ENCODE data around the gene UTS2B. TPM values are rescaled to one million over a fixed set of nuclear protein-coding genes. Genes with fewer than 3 reads are reported as not detected.

UTS2B gene
- total RNA-seq, 1 donor from 2014 or later = 0.69 TPM

- H3K4me3 ChIP-seq (ENCODE audit: low read depth, low read length) = no peak overlapping the region
- DNase-seq (ENCODE audit: low read depth) = no peak
- no peak for TF ChIP-seq CTCF (conservative IDR thresholded peaks at IDR 0.05; ENCODE audit: low read depth, low read length)
Observed at GRCh38 chr3:191261304-191261638, 69.1 kb downstream of the UTS2B start.

GRCh38 chr3:191260431-191261303, 69.7 kb downstream of the UTS2B start:
- no peak for DNase-seq (ENCODE audit: low read depth)
- H3K4me3 ChIP-seq (ENCODE audit: low read depth, low read length) = no peak overlapping the region
- TF ChIP-seq CTCF (conservative IDR thresholded peaks at IDR 0.05; ENCODE audit: low read depth, low read length) = no peak

- no peak for TF ChIP-seq CTCF (conservative IDR thresholded peaks at IDR 0.05; ENCODE audit: low read depth, low read length)
- DNase-seq (ENCODE audit: low read depth) = no peak
- H3K4me3 ChIP-seq (ENCODE audit: low read depth, low read length) = no peak overlapping the region
Observed at GRCh38 chr3:191259486-191259885, 70.8 kb downstream of the UTS2B start.

GRCh38 chr3:191257286-191257685, 73.0 kb downstream of the UTS2B start:
- no peak for TF ChIP-seq CTCF (conservative IDR thresholded peaks at IDR 0.05; ENCODE audit: low read depth, low read length)
- no peak overlapping the region for H3K4me3 ChIP-seq (ENCODE audit: low read depth, low read length)
- DNase-seq (ENCODE audit: low read depth) = no peak

GRCh38 chr3:191256405-191256804, 73.9 kb downstream of the UTS2B start:
- no peak for TF ChIP-seq CTCF (conservative IDR thresholded peaks at IDR 0.05; ENCODE audit: low read depth, low read length)
- H3K4me3 ChIP-seq (ENCODE audit: low read depth, low read length) = no peak overlapping the region
- DNase-seq (ENCODE audit: low read depth) = no peak

DNA sequence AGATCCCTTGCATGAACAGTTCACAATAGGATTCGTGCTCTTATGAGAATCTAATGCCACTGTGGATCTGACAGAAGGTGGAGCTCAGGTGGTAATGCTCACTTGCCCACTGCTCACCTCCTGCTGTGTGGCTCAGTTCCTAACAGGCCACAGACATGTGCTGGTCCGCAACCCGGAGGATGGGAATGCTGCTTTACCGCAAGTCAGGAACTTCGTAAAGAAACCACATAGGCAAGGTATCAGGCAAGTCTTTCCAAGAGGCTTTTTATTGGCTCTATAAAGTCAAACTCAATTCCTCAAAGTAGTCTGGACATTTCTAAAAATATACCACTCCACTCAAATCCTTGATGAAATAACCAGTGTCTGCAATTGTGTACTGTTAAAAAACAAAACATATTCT, 75.2 kb downstream of the UTS2B start:
- TF ChIP-seq CTCF (conservative IDR thresholded peaks at IDR 0.05; ENCODE audit: low read depth, low read length) = no peak
- DNase-seq (ENCODE audit: low read depth) = no peak
- H3K4me3 ChIP-seq (ENCODE audit: low read depth, low read length) = no peak overlapping the region

Data from epithelial cell of proximal tubule (primary cell).